ENCODE data around the gene LRCH1.
"Not testable (repeated sequence)": the region's sequence is repeated elsewhere in the genome, so short reads cannot be mapped to it uniquely, and the experiment has no call there.

LRCH1 gene, protein sequence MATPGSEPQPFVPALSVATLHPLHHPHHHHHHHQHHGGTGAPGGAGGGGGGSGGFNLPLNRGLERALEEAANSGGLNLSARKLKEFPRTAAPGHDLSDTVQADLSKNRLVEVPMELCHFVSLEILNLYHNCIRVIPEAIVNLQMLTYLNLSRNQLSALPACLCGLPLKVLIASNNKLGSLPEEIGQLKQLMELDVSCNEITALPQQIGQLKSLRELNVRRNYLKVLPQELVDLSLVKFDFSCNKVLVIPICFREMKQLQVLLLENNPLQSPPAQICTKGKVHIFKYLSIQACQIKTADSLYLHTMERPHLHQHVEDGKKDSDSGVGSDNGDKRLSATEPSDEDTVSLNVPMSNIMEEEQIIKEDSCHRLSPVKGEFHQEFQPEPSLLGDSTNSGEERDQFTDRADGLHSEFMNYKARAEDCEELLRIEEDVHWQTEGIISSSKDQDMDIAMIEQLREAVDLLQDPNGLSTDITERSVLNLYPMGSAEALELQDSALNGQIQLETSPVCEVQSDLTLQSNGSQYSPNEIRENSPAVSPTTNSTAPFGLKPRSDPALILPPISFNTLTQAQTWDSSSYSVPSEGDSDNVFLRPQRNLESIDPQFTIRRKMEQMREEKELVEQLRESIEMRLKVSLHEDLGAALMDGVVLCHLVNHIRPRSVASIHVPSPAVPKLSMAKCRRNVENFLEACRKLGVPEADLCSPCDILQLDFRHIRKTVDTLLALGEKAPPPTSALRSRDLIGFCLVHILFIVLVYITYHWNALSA

DNA sequence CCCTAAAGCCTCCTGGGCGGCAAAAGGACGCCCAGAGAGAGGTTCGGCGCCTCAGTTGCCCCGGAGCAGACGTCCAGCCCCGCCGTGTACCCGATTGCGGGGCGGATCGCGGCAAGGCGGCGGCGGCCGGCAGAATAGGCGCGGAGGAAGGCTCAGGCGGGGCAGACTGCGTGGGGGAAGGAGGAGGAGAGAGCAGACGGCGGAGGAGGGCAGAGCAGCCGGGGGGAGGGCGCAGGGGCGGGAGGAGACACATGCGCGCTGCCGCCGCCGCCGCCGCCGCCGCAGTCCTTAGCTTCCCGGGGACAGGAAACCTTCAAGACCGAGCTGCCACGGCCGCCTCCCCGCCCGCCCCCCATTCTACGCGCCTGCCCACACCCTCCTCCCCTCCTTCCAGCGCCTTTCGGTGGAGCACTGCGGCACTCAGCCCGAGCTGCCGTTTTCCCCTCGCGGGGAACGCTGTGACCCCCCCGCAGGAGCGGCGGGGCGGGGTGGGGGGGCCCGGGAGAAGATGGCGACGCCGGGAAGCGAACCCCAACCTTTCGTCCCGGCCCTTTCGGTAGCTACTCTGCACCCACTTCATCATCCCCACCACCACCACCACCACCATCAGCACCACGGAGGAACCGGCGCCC is at the start of gene LRCH1:
Gene LRCH1 (plus strand): TSS at position 282 of the 632 bp plus-strand sequence. CDS start 227 bp downstream, at position 509.
- DNase-seq, result peak; percentile 42

- no peak for DNase-seq
Measured at GRCh38 chr13:46504036-46504435, 48.9 kb upstream of the LRCH1 start.

- no peak for DNase-seq
Measured at GRCh38 chr13:46507981-46508380, 45.0 kb upstream of the LRCH1 start.

DNA sequence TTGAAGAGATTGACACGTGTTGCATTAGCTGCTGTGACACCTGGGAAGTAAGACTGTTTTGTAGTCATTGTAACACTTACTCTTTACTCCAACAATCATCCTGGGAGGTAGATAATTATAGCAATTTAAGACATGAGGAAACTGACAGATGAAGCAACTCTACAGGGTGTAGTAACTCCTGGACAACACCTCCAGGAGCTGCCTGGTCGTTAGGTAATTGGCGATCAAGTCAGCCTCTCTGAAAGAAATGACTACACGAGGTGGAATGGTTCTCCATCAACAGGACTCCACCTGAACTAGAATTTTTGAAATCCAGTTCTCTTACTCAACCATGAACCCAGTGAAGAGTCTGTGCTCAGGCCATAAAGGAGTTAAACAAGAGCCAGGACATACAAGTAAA is 43.0 kb upstream of the LRCH1 start:
- no peak for DNase-seq

GRCh38 chr13:46515803-46516202 is 37.2 kb upstream of the LRCH1 start:
- DNase-seq, result no peak

- no peak for DNase-seq
Measured at GRCh38 chr13:46516599-46517338, 36.2 kb upstream of the LRCH1 start.

DNA sequence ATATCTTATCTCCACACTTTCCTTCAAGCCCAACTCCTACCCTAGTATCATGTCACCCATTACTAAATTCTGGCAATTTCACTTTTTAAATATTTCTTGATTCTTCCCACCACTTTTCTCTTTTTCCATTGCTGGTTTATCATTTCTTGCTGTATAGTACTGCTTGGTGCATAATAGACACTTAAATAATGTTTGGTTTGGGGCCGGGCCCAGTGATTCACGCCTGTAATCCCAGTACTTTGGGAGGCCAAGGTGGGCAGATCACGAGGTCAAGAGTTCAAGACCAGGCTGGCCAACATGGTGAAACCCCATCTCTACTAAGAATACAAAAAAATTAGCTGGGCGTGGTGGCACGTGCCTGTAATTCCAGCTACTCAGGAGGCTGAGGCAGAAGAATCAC is 35.2 kb upstream of the LRCH1 start:
- not testable (repeated sequence) for DNase-seq

DNA sequence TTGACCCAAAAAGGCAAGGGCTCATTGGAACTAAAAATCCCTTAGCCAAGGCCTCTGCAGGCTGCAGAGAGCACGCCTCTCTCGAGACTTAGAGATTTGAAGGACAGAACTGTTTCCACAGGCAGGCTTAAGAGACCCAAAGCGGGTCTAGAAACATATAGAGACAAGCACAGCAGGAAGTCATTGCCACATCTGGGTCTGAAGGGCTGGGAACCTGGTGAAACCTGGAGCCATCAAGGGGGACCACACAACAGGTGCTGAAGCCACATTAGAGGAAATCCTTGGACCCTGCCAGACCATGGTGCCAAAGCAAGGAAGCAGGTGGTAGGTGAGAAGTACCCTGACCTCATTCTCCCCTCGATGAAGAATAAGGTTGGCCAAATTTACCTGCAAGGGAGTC is 33.8 kb upstream of the LRCH1 start:
- DNase-seq, result no peak

DNA sequence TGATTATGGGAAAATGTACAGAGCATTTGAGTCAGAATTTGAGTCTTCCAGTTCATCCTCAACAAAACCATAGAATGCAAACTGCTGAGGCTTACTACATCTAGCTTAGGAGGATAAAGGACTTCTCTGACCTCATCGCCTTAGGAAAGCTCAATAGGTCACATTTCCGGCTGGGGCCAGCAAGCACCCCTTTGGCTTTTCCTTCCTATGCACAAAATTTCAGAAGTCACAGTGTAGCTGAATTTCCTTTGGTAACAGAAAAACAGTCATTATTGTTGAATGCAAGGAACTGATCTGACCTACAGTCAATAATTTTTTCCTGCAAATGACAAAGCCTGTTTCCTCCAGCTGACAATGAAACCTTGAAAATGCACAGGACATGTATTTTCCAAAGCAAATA is 32.8 kb upstream of the LRCH1 start:
- no peak for DNase-seq

GRCh38 chr13:46521486-46521885 is 31.5 kb upstream of the LRCH1 start:
- no peak for DNase-seq

DNA sequence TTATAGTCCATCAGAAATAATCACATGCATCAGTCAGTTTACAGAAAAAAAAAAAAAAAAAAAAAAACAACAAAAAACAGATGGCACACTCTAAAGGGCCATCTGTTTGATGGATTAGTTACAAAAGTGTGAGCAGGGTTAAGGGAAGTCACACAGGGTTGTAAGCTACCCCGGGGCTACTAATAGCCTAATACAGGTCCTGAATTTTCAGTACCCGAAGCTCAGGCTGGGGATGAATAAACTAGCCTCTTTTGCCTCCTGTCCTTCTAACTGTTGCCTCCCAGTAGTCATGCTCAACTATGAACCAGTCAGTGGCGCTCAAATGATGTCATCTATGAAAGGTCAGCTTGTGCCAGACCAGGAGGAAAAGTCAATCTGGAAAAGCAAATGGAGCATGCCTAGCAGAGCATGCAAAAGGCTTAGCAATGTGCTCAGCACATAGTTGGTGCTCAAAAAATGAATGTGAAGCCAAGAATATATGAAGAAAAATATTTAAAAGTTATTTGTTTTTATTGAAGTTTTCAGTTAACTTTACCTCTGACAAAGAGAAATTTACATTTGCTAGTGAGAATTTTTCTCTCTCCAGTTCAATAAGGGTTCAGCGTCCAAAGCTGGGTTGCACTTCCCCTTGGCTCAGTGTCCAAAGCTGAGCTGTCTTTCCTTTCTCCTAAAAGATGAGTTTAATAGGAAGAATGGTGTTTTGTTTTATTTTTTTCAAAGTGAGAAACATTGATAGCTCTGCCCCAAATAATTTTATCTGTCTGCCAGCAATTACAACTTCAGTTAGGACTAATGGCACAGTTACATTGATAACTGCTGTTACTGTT is 30.8 kb upstream of the LRCH1 start:
- DNase-seq, result peak; percentile 60

DNA sequence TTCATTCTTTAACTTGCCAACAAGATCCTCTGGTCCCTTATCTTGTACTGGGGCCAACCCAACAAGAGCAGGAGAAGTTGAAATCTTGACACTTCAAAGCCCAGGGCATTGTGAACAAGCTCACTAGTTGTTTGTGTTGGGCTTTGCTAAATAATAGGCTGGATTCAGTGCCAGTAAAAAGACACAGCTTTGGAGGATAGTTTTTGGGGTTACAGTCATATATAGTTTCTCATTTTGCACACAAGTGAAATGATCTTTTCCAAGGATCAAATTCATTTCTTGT is 30.3 kb upstream of the LRCH1 start:
- no peak for DNase-seq

DNA sequence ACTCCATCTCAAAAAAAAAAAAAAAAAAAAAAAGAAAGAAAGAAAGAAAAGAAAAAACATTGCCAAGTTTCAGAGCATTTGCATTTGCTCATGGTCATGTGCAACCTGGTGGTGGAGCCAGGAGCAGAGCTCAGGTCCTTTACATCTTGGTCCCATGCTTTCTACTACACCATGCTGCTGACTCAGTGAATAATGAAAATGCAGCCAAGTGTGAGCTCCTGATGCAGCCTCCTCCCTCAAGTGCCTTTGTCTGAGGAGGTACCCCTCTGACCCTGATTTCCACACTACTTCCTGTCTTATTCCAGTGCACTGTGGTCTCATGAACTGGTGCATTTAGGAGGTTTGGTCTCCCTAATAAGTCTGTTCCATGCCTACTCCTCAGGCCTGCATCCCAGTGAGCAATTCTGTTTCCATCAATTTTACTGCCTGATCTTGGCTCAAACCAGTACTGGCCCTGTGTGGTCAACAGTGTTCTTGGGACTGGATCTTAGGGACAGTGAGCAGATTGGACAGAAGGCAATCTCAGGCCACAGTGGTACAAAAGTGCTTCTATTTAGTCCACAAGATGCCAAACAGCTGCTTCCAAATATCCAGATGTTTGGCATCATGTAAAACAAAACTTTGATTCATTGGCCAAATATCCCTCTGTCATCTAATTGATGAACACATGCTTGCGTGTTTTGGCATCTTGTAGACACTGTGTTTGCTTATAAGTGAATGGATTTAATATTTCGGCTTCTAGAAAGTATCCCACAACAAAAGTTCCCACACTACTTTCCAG is 28.8 kb upstream of the LRCH1 start:
- DNase-seq, result no peak

- no peak for DNase-seq
Measured at GRCh38 chr13:46526100-46526735, 26.8 kb upstream of the LRCH1 start.

GRCh38 chr13:46526740-46527139 is 26.2 kb upstream of the LRCH1 start:
- DNase-seq, result no peak

- no peak for DNase-seq
Measured at GRCh38 chr13:46527237-46527636, 25.7 kb upstream of the LRCH1 start.

GRCh38 chr13:46529216-46529919 is 23.6 kb upstream of the LRCH1 start:
- no peak for DNase-seq

GRCh38 chr13:46530084-46530935 is 22.7 kb upstream of the LRCH1 start:
- no peak for DNase-seq

DNA sequence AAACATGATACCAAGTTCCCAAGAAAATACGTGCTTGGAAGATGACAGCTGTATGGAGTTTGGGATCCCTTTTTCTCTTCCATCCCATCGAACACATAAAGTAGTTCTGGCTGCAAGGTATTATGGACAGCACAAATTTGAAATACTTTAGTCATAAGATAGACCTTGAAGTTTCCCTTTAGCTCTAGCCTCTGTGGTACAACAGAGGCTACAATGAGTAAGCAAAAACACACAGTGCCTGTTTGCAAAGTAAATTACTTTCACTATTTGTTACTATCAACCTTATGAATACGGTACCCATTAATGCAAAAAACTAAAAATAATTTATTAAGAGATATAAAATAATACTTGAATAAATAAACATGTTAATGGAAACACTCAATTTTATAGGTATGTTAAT is 21.0 kb upstream of the LRCH1 start:
- DNase-seq, result no peak
